ENCODE measurements around the gene LTA4H.

The LTA4H gene

GRCh38 chr12:96035283-96036236 lies at the start of gene LTA4H:
TSS of gene LTA4H (minus strand) at chr12:96035587. CDS start at chr12:96035519, 68 bp downstream.
- Histone ChIP-seq H2AFZ (ENCODE audit: low read length) (peak within 1 kb of the TSS; percentile 92), H3K4me2 (ENCODE audit: low read depth, low read length, poor library complexity, severe bottlenecking) (peak within 1 kb of the TSS; percentile 87), H3K4me1 (ENCODE audit: insufficient read depth, low read length, poor library complexity, severe bottlenecking) (peaks cover 34% of the 10 kb centered on the region), H3K9me2 (replicated peaks; ENCODE audit: low read depth, low read length) (no peaks in the 10 kb centered on the region), H3K79me2 (ENCODE audit: insufficient read depth, low read length) (peaks cover 24% of the 10 kb centered on the region), H4K20me1 (ENCODE audit: insufficient read depth, low read length, poor library complexity, severe bottlenecking) (peaks cover 8% of the 10 kb centered on the region), H3K9me3 (ENCODE audit: insufficient read depth, low read depth, low read length) (no peaks in the 10 kb centered on the region), H3K9ac (ENCODE audit: low read depth, low read length, poor library complexity, severe bottlenecking) (peak within 1 kb of the TSS; percentile 78), H3K4me3 (ENCODE audit: low read length, poor library complexity, severe bottlenecking) (peak within 1 kb of the TSS; percentile 92), H3K27me3 (ENCODE audit: insufficient read depth, low read length, poor library complexity, severe bottlenecking) (no peaks in the 10 kb centered on the region), H3K36me3 (ENCODE audit: insufficient read depth, low read length) (no peaks in the 10 kb centered on the region), H3F3A (ENCODE audit: low read depth) (no peaks in the 10 kb centered on the region)
- TF ChIP-seq, protein P1, sequence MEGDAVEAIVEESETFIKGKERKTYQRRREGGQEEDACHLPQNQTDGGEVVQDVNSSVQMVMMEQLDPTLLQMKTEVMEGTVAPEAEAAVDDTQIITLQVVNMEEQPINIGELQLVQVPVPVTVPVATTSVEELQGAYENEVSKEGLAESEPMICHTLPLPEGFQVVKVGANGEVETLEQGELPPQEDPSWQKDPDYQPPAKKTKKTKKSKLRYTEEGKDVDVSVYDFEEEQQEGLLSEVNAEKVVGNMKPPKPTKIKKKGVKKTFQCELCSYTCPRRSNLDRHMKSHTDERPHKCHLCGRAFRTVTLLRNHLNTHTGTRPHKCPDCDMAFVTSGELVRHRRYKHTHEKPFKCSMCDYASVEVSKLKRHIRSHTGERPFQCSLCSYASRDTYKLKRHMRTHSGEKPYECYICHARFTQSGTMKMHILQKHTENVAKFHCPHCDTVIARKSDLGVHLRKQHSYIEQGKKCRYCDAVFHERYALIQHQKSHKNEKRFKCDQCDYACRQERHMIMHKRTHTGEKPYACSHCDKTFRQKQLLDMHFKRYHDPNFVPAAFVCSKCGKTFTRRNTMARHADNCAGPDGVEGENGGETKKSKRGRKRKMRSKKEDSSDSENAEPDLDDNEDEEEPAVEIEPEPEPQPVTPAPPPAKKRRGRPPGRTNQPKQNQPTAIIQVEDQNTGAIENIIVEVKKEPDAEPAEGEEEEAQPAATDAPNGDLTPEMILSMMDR (conservative IDR thresholded peaks at IDR 0.05; ENCODE audit: low read length), result no peak

- Histone ChIP-seq H3K4me1 (ENCODE audit: insufficient read depth, low read length, poor library complexity, severe bottlenecking) (no peaks in the 10 kb centered on the region), H3F3A (ENCODE audit: low read depth) (no peaks in the 10 kb centered on the region), H2AFZ (ENCODE audit: low read length) (peak overlapping the region; percentile 57; the same call in 1 of the 2 replicates), H3K4me2 (ENCODE audit: low read depth, low read length, poor library complexity, severe bottlenecking) (no peak overlapping the region), H3K79me2 (ENCODE audit: insufficient read depth, low read length) (no peaks in the 10 kb centered on the region), H3K4me3 (ENCODE audit: low read length, poor library complexity, severe bottlenecking) (no peak overlapping the region), H3K9ac (ENCODE audit: low read depth, low read length, poor library complexity, severe bottlenecking) (no peak overlapping the region), H3K36me3 (ENCODE audit: insufficient read depth, low read length) (no peaks in the 10 kb centered on the region), H3K27me3 (ENCODE audit: insufficient read depth, low read length, poor library complexity, severe bottlenecking) (no peaks in the 10 kb centered on the region), H4K20me1 (ENCODE audit: insufficient read depth, low read length, poor library complexity, severe bottlenecking) (no peaks in the 10 kb centered on the region), H3K9me3 (ENCODE audit: insufficient read depth, low read depth, low read length) (no peaks in the 10 kb centered on the region), H3K9me2 (replicated peaks; ENCODE audit: low read depth, low read length) (no peaks in the 10 kb centered on the region)
- TF ChIP-seq, protein P1 (conservative IDR thresholded peaks at IDR 0.05; ENCODE audit: low read length), result no peak
- no peak for TF ChIP-seq EZH2phosphoT487 (IDR thresholded peaks at IDR 0.05; ENCODE audit: borderline replicate concordance)
Observed at GRCh38 chr12:96084624-96085023, 49.2 kb upstream of the LTA4H start.

GRCh38 chr12:96083020-96083719 lies 47.8 kb upstream of the LTA4H start:
- H3K9me2 ChIP-seq (replicated peaks; ENCODE audit: low read depth, low read length), result no peaks in the 10 kb centered on the region
- no peak overlapping the region for H3K4me3 ChIP-seq (ENCODE audit: low read length, poor library complexity, severe bottlenecking)
- no peaks in the 10 kb centered on the region for H3K27me3 ChIP-seq (ENCODE audit: insufficient read depth, low read length, poor library complexity, severe bottlenecking)
- TF ChIP-seq, protein P1 (conservative IDR thresholded peaks at IDR 0.05; ENCODE audit: low read length), result no peak
- no peak for TF ChIP-seq EZH2phosphoT487 (IDR thresholded peaks at IDR 0.05; ENCODE audit: borderline replicate concordance)
- no peaks in the 10 kb centered on the region for H3K36me3 ChIP-seq (ENCODE audit: insufficient read depth, low read length)
- H4K20me1 ChIP-seq (ENCODE audit: insufficient read depth, low read length, poor library complexity, severe bottlenecking), result no peaks in the 10 kb centered on the region
- no peaks in the 10 kb centered on the region for H3K9me3 ChIP-seq (ENCODE audit: insufficient read depth, low read depth, low read length)
- H3K9ac ChIP-seq (ENCODE audit: low read depth, low read length, poor library complexity, severe bottlenecking), result no peak overlapping the region
- H2AFZ ChIP-seq (ENCODE audit: low read length), result no peak overlapping the region
- no peaks in the 10 kb centered on the region for H3K79me2 ChIP-seq (ENCODE audit: insufficient read depth, low read length)
- H3K4me1 ChIP-seq (ENCODE audit: insufficient read depth, low read length, poor library complexity, severe bottlenecking), result no peaks in the 10 kb centered on the region
- H3F3A ChIP-seq (ENCODE audit: low read depth), result no peaks in the 10 kb centered on the region
- H3K4me2 ChIP-seq (ENCODE audit: low read depth, low read length, poor library complexity, severe bottlenecking), result no peak overlapping the region

Measured in Loucy (cell line).